Liver (tissue), 9 donors: ENCODE data around the gene ST8SIA5. TPM values are rescaled to one million over a fixed set of nuclear protein-coding genes. Genes with fewer than 3 reads are reported as not detected.

ENCODE experiments used
- DNase-seq: peaks from one replicate; pipeline ENCODE4 v3.0.0-alpha.2; 2017; ENCODE audit warnings: low spot score
- H3K27ac ChIP-seq, 2 donors: one replicate each; pipeline ENCODE4 v1.7.0; 2013; ENCODE audit warnings: inconsistent platforms in 2 of 2, low read length in 2 of 2, control low read depth in 1 of 2, low read depth in 1 of 2, mild to moderate bottlenecking in 1 of 2
- H3K27me3 ChIP-seq, 4 donors: one replicate each; pipeline versions ENCODE4 v1.6.1 to v1.7.0; 2013; ENCODE audit warnings: low read length in 3 of 4, inconsistent platforms in 1 of 4, mild to moderate bottlenecking in 1 of 4, moderate library complexity in 1 of 4; ENCODE audit not compliant: control insufficient read depth in 4 of 4, insufficient read depth in 4 of 4
- H3K36me3 ChIP-seq, 4 donors: one replicate each; pipeline versions ENCODE4 v1.6.1 to v1.7.0; 2013; ENCODE audit warnings: low read length in 3 of 4, mild to moderate bottlenecking in 3 of 4, low read depth in 1 of 4, moderate library complexity in 1 of 4; ENCODE audit not compliant: control insufficient read depth in 4 of 4, insufficient read depth in 3 of 4
- H3K4me1 ChIP-seq, 4 donors: one replicate each; pipeline versions ENCODE4 v1.6.1 to v1.7.0; 2013; ENCODE audit warnings: low read length in 3 of 4, mild to moderate bottlenecking in 3 of 4, moderate library complexity in 1 of 4; ENCODE audit not compliant: control insufficient read depth in 4 of 4, insufficient read depth in 4 of 4
- H3K4me3 ChIP-seq, 3 donors: one replicate each; pipeline versions ENCODE4 v1.6.1 to v1.7.0; 2013; ENCODE audit warnings: low read length in 3 of 3, control low read depth in 1 of 3, low read depth in 1 of 3, mild to moderate bottlenecking in 1 of 3
- H3K9ac ChIP-seq, 2 donors: one replicate each; pipeline ENCODE4 v1.7.0; 2013; ENCODE audit warnings: low read length in 2 of 2, mild to moderate bottlenecking in 2 of 2, moderate library complexity in 2 of 2, control low read depth in 1 of 2, low read depth in 1 of 2
- H3K9me3 ChIP-seq, 4 donors: one replicate each; pipeline versions ENCODE4 v1.6.1 to v1.7.0; 2013; ENCODE audit warnings: low read length in 3 of 4; ENCODE audit not compliant: control insufficient read depth in 4 of 4
- FOXA1 ChIP-seq: IDR thresholded peaks from 2 replicates; pipeline ENCODE4 v1.6.1; 2016; ENCODE audit warnings: antibody characterized with exemption
- HNF4G ChIP-seq: IDR thresholded peaks from 2 replicates; pipeline ENCODE4 v1.6.1; 2016; ENCODE audit warnings: antibody characterized with exemption
- MAX ChIP-seq: IDR thresholded peaks from 2 replicates; pipeline ENCODE4 v1.6.1; 2016; ENCODE audit warnings: antibody characterized with exemption
- NR2F2 ChIP-seq: IDR thresholded peaks from 2 replicates; pipeline ENCODE4 v1.6.1; 2016; ENCODE audit warnings: antibody characterized with exemption
- RAD21 ChIP-seq, 2 donors: IDR thresholded peaks; 2 replicates each; pipeline ENCODE4 v1.6.1; 2016; ENCODE audit warnings: antibody characterized with exemption in 2 of 2, mild to moderate bottlenecking in 2 of 2
- REST ChIP-seq: IDR thresholded peaks from 2 replicates; pipeline ENCODE4 v1.6.1; 2016; ENCODE audit warnings: antibody characterized with exemption, mild to moderate bottlenecking
- TAF1 ChIP-seq: conservative IDR thresholded peaks from 2 replicates; pipeline ENCODE4 v1.6.1; 2016; ENCODE audit warnings: antibody characterized with exemption, mild to moderate bottlenecking
- YY1 ChIP-seq: IDR thresholded peaks from 2 replicates; pipeline ENCODE4 v1.6.1; 2016; ENCODE audit warnings: antibody characterized with exemption, mild to moderate bottlenecking
- WGBS: extraction: QIAGEN DNeasy Blood & Tissue Kit; methylation state at CpG from one replicate; pipeline ENCODE4 v1.1.7; 2013; 5-methylcytosine and 5-hydroxymethylcytosine counted together
- polyA plus RNA-seq, 2 donors: library from polyadenylated mRNA; stranded (reverse) in 1 of 2; unstranded in 1 of 2; fragments of 200-250 nt in 1 of 2; fragments of >200 nt in 1 of 2; fragmentation: Nextera tagmentation in 1 of 2; extraction: Ambion mirVana in 1 of 2; gene quantifications; one replicate each; pipeline versions ENCODE4 v1.2.1 to v1.2.3, GENCODE V29; 2013 to 2015
- total RNA-seq, 2 donors: library from RNA; depleted of rRNA; stranded (reverse); fragments of >200 nt; gene quantifications; one replicate each; pipeline ENCODE4 v1.2.3, GENCODE V29; 2014
- TF ChIP-seq, protein P1 (sequence below): IDR thresholded peaks from 2 replicates; pipeline ENCODE4 v1.6.1; 2016; ENCODE audit warnings: antibody characterized with exemption
- donor health status: healthy.
- donor health status: healthy.
- donor health status: healthy.
- donor health status: healthy.
- donor health status: healthy.

The ST8SIA5 gene
- total and polyA plus RNA-seq, 4 donors, result under 0.01 to 0.12 (median 0.05) TPM; not detected in 1

DNA sequence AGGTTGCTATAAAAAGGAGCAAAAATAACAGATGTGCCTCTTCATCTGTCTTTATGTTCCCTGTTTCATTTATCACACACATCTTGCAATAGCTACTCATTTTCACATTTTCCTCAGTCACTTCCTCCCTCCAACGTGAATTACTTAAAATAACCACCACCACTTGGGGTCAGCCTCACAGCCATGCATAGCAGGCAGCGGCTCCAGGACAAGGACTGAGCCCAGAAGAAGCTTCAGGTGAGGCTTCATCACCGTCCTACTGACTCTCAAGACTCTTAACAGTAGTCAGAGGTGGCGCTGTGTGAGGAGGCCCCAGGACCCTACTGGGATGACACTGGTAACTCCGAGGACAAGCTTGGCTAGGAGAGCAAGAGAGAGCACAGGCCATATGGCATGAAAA, 15.5 kb upstream of the ST8SIA5 start:
- H3K9me3 ChIP-seq, result no peaks in the 10 kb centered on the region
- no peak overlapping the region for H3K27ac ChIP-seq
- H3K9ac ChIP-seq, result no peak overlapping the region
- H3K27me3 ChIP-seq, result no peaks in the 10 kb centered on the region
- 68% methylated on average over 5 of the region's 5 CpGs for WGBS
- no peak for DNase-seq
- TF ChIP-seq, protein P1, sequence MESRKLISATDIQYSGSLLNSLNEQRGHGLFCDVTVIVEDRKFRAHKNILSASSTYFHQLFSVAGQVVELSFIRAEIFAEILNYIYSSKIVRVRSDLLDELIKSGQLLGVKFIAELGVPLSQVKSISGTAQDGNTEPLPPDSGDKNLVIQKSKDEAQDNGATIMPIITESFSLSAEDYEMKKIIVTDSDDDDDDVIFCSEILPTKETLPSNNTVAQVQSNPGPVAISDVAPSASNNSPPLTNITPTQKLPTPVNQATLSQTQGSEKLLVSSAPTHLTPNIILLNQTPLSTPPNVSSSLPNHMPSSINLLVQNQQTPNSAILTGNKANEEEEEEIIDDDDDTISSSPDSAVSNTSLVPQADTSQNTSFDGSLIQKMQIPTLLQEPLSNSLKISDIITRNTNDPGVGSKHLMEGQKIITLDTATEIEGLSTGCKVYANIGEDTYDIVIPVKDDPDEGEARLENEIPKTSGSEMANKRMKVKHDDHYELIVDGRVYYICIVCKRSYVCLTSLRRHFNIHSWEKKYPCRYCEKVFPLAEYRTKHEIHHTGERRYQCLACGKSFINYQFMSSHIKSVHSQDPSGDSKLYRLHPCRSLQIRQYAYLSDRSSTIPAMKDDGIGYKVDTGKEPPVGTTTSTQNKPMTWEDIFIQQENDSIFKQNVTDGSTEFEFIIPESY, result no peak
- TF ChIP-seq FOXA1 (no peak), YY1 (no peak), TAF1 (no peak), MAX (no peak), RAD21 (IDR thresholded peaks at IDR 0.05) (no peak), NR2F2 (no peak), REST (no peak), HNF4G (no peak)
- H3K4me1 ChIP-seq, result no peaks in the 10 kb centered on the region
- H3K4me3 ChIP-seq, result no peak overlapping the region
- no peaks in the 10 kb centered on the region for H3K36me3 ChIP-seq

GRCh38 chr18:46771141-46771540, 14.3 kb upstream of the ST8SIA5 start:
- Histone ChIP-seq H3K27me3 (no peaks in the 10 kb centered on the region), H3K4me3 (no peak overlapping the region), H3K27ac (no peak overlapping the region), H3K36me3 (no peaks in the 10 kb centered on the region), H3K9ac (no peak overlapping the region), H3K9me3 (no peaks in the 10 kb centered on the region), H3K4me1 (no peaks in the 10 kb centered on the region)
- 58% methylated on average over 3 of the region's 3 CpGs for WGBS
- no peak for DNase-seq
- TF ChIP-seq REST (no peak), NR2F2 (no peak), FOXA1 (no peak), RAD21 (IDR thresholded peaks at IDR 0.05) (no peak), YY1 (no peak)
